NK-92 treated with Interleukin-12 subunit alpha and Interleukin-12 subunit beta, amount 100 ng/mL, for 24 hours (cell line): ENCODE data around the gene NOS1AP.
"Not testable (repeated sequence)": the region's sequence is repeated elsewhere in the genome, so short reads cannot be mapped to it uniquely, and the experiment has no call there.

Source experiments
- DNase-seq: peaks from one replicate; lab custom pipeline; 2025; lab: John Stamatoyannopoulos, UW

NOS1AP gene

GRCh38 chr1:162069334-162070093 lies at the start of gene NOS1AP:
TSS of gene NOS1AP (plus strand) at chr1:162069691. CDS start at chr1:162070178, 487 bp downstream.
- peak; percentile 65 for DNase-seq

DNA sequence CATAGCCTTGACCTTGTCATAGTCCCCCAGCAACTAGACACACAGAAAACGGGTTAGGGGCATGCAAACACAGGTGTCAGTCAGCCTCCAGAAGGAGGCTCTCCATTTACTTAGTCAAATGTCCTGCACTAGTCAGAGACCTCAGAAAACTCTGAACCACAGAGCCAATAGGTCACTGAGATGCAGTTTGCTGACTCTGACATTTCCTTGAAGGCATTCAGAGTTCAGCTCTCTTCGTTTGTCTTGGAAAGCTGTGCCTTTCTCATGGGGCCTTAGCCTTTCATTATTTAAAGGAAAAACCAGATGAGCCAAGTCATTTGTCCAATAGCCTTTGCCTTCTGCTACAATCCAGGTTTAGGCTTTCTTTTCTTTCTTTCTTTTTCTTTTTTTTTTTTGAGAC lies 49.3 kb upstream of the NOS1AP start:
- DNase-seq = no peak

GRCh38 chr1:162021124-162021523 lies 48.4 kb upstream of the NOS1AP start:
- no peak for DNase-seq

GRCh38 chr1:162022626-162023025 lies 46.9 kb upstream of the NOS1AP start:
- no peak for DNase-seq

DNA sequence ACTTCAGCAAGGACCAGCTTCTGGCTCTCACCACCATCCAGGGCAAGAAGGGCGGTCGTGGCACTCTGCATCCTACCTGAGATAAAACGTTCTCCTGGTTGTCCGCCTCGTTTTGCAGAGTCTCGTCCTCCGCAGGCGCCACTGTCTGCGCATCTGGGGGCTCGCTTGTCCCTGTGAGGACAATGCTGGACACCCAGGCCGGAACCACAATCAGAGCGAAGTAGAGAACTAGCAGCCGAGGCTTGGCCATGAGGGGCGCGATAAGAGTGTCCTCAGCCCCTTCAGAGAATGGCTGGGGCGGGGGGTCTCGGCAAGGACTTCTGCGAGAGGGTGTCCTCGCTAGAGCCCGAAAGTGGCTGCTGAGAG lies 46.3 kb upstream of the NOS1AP start:
- DNase-seq = no peak

DNA sequence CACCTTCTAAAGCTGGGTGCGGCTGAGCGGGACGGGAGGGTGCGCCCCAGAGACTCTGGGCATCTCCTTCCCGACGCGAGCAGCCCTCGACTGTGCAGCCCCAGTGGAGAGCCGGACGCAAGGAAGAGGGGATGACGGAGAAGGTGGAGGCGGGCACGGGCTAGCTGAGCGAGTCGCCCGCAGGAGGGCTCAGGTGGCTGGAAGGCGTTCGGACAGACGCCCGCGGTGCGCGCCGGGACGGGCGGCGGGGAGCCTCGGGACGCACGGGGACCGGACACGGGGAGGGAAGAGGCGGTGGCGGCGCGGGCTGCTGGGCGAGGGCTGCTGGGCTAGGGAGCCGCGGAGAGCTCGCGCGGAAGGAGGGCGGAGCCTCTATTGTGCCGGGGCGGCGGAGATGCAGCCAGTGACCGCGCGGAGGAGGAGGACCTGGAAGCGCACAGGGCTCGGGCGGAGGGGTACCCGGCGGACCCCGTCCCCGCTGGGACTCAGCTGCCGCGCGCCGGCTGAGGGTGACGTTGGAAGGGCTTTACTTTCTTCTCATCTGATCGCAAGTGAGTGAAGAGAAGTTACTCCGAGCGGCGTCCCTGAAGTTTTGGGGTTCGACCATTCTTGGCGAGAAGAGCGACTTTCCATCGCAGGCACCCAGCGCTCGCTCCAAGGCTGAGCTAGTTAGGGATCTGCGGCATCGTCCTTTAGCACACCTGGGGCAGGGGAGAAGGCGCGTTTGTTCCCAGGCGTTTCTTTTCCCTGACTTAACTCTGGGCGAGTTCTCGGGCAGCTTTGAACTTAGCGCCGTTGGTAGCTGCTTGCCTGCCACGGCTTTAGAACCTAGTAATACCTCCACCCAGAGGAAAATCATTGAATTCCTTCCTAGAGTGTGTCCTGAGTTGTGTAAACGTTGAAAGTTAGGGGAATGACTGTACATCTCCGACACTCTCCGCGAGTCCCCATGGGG lies 45.7 kb upstream of the NOS1AP start, which contains the start of gene OLFML2B:
TSS of gene OLFML2B (minus strand) at position 323 of the 955 bp plus-strand sequence. CDS start 439 bp downstream, outside the sequence.
- no peak for DNase-seq

DNA sequence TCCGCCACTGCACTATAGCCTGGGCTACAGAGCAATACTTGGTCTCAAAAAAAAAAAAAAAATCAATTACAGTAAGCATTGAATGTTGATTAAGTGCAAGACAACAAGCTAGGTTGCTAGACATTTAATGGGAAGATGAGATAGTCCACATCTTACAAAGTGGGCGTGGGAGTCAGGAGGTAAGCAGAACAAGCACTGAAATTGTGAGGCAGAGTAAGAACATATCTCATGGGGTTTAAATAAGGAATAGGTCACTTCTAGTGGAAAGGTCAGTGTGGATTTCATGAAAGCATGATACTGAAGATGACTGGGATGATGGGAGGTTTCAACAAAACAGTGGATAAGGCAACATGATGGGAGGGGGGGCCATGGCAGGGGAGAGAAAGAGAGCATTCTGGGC lies 44.0 kb upstream of the NOS1AP start:
- no peak for DNase-seq

GRCh38 chr1:162026881-162027280 lies 42.6 kb upstream of the NOS1AP start:
- no peak for DNase-seq

DNA sequence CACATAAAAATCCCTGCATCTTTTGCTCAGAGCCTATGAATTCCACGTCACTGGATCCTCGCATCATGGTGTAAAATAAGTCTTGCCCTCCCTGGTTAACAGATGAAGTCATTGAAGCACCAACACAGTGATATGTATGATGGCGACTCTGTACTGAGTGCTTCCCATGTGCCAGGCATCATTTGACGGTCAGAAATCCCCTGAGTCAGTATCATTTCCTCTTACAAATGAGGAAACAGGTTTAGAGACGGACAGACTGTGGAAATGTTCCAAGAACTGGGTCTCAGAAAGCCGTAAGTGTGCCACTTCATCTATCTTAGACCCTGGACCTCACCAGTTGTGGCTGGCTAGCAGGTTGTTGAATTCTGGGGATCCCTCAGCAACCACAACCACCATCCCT lies 40.8 kb upstream of the NOS1AP start:
- no peak for DNase-seq

DNA sequence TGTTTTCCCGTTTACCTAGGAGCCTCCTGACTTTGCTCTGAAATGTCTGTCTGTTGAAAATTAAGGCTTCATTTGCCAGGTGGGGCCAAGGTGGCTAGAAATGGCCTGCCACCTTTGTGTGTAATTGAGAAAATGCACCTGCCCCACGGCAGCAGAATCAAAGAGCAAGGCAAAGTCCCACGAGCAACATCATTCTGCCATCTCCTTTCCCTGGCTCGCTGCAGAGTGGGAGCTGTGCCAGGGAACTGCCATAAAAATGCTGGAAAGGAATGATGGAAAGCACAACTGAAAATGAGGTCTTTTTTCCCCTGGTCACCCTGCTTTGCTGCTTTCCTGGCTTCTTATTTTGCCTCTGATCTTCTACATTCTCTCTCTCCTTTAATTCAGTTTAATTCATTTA lies 40.3 kb upstream of the NOS1AP start:
- DNase-seq = no peak

DNA sequence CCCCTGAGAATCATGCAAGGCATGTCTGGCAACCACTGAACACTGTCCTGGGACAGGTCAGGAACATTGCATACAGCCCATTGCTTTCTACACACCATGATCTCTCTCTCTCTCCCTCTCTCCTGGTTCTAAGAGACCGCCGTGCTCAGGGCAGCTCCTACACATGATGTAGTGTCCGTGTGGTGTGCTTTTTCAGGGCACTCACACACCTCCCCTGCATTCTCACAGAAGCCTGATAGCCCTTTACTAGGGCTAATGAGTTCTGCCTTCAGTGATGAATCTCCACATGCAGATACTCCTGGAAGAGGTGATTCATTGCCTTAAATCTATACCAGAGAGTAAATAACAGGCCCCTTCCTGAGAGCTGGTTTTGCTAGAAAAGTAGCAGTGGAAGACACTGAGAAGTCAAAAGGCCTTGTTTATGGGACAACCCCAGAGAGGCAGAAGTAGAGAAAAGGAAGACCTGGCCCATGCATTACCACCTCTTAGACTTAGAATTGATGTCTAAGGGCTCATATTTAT lies 38.7 kb upstream of the NOS1AP start:
- no peak for DNase-seq

- no peak for DNase-seq
Measured at GRCh38 chr1:162033428-162033827, 36.1 kb upstream of the NOS1AP start.

DNA sequence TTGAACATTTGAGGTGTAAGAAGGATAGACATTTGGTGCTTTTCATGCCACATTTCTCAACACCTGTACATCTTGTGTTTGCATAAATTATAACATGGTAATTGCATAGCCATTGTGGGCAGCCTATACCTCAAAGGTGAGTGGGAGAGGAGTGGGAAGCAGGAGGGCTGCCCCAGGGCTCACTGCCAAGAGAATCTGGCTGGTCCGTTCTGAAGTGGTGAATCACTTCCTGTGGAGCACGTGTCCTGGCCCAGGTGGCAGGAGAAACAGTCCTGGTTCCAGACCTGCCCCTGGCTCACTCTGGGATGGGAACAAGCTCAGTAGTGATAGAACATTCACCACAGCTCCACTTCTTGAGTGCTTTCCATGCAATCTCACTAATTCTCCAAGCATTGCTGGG lies 34.2 kb upstream of the NOS1AP start:
- no peak for DNase-seq

GRCh38 chr1:162036163-162036562 lies 33.3 kb upstream of the NOS1AP start:
- DNase-seq = no peak

DNA sequence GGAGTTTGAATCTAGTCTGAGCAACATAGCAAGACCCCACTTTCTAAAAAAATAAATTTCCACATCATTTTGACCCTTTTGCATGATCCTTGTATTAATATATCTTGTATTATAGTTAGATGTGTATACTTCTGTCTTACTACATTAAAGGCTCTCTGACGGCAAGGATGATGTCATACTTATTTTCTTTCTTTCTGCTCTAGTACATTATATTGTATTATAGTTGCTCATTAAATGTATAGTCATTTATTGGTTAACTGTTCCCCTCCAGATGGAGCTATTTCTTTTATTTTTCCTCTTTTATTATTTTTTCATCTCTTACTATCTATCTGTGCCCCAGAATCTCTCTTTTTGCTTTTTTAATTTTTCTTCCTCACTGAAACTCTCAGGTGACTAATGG lies 30.9 kb upstream of the NOS1AP start:
- no peak for DNase-seq

DNA sequence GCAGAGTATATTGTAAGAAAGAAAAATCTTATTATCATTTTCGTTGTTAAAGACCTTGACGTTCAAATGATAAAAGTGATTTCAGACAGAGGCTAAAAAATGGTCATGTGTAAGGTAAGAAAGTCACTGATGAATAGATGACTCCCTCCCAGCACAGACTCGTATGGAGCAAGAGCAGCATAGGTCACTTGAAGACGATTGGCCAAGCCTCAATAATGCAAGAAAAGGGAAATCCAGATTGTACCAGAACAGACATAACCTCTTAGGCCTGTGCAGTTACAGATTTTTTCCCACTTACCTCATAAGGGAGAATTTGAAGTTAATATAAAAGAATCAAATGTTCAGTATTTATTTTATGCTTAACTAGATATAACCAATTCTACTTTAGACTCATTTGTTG lies 29.5 kb upstream of the NOS1AP start:
- DNase-seq = no peak

GRCh38 chr1:162040657-162041056 lies 28.8 kb upstream of the NOS1AP start:
- no peak for DNase-seq

DNA sequence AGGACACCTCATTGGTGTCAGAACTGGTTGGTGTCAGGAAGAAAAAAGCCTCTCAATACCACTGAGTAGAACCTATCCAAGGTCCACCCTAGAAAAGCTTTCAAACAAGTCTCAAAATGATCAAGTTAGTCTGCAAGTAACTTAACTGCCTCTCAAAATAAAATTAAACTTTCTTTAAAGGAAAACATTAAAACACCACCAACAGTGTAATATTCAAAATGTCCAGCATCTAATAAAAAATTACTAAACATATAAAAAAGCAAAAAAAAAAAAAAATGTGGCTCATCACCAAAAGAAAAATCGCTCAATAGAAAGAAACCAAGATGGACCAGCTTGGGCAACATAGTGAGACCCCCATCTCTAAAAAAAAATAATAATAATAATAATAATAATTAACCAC lies 27.1 kb upstream of the NOS1AP start:
- DNase-seq = no peak

DNA sequence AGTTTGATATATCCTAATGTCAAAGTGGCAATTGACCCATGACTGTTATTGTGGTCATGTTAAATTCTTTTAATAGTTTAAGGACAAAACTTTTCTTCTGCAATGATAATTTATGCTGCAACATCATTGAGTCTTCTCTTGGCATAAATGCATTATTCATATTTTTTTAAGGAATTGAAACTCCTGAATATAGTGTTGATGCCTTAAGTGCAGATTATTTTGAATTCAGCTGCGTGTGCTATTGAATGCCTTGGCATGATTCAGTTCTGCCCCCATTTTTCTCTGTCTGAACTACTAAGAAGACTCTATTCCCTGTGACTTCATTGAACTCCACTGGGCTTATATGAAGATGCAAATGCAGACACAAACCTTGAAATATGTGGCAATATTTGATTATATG lies 22.6 kb upstream of the NOS1AP start:
- no peak for DNase-seq

DNA sequence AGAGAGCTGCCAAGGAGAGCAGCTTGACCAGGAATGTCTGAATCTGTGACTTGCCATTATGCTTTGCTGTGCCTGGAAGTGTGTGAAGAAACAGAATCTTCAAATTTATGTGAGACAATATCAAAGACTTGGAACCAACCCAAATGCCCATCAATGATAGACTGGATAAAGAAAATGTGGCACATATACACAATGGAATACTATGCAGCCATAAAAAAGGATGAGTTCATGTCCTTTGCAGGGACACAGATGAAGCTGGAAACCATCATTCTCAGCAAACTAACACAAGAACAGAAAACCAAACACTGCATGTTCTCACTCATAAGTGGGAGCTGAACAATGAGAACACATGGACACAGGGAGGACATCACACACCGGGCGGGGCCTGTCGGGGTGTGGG lies 15.5 kb upstream of the NOS1AP start:
- DNase-seq = not testable (repeated sequence)

DNA sequence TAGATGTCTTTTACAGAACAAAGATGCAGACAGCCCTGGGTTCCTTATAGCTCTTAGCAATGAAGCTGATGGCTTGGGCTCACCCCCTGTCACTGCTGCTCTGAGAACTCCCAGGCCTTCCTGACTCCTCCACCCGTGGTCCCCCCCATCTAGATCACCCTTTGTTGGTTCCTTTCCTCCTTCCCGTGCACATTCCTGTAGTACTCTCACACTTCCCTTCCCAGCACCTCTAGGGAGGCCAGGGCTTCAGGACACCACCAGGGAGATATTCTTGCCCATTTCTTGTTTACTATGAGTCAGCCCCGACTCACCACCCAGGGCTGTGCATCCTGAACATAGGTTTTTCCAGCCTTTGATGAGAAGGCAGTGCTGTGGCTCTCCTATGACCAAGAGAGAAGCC lies 14.4 kb upstream of the NOS1AP start:
- no peak for DNase-seq

GRCh38 chr1:162056043-162056442 lies 13.4 kb upstream of the NOS1AP start:
- peak; percentile 35 for DNase-seq

GRCh38 chr1:162056579-162056978 lies 12.9 kb upstream of the NOS1AP start:
- no peak for DNase-seq
